GM15510 (cell line): Measurements from ENCODE around the gene TTLL5.

Experiments used
- POLR2A ChIP-seq: IDR thresholded peaks from 3 replicates; pipeline ENCODE4 v1.6.1; 2011; ENCODE audit warnings: borderline replicate concordance; ENCODE audit not compliant: insufficient read length; ENCODE audit errors: extremely low read depth

The TTLL5 gene

DNA sequence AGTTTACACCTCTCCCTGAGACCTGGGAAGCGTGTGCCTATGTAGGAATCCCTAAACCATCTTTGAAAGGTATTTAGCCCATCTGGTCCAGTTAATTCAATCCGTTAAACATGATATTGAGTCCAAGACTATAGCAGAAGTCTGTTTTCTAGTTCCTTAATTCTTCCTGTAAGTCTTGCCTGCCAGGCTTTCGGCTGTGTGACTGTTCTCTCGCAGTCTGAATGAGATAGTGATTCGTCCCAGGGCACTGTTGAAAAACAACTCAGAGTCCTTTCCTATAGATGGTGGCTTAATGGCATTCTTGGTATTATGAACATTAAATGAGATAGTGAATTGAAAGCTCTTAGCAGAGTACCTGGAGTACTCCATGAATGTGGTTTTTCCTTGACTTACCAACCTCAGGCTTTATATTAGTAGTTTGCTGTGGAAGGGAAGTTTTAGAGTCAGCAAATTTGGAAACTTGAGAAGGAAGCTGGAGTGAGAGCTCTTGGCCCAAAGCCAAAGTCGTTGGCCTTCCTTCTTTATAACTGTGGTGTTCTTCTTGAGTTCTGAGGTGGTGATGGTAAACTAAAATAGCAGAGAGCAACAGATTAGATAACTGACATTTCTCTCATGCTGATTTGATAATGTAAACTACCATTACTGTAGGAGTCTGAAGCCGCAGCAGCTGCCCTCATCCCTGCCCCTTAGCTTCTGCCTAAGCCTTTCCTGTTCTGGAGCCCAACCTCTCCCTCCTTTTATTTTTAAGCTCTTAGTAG, 244.3 kb downstream of the TTLL5 start:
- no peak for TF ChIP-seq POLR2A

DNA sequence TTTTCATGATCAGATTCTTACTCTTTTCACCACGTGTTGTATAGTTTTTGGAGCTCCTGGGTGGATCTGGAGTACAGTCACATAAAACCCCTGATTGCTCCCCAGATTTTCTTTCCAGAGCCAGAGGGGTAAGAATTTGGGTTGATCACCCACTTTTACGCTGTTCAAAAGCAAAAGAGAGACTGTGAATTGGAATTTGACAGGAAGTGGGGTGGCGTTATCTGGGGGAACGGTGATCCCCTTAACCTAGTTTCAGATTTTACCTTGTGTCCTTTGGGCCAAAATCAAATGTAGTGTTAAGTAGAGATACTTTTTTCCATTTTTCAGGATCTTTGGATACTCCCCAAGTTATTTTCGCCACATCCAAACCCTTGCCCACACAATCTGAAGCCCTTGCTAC, 245.2 kb downstream of the TTLL5 start:
- no peak for TF ChIP-seq POLR2A

DNA sequence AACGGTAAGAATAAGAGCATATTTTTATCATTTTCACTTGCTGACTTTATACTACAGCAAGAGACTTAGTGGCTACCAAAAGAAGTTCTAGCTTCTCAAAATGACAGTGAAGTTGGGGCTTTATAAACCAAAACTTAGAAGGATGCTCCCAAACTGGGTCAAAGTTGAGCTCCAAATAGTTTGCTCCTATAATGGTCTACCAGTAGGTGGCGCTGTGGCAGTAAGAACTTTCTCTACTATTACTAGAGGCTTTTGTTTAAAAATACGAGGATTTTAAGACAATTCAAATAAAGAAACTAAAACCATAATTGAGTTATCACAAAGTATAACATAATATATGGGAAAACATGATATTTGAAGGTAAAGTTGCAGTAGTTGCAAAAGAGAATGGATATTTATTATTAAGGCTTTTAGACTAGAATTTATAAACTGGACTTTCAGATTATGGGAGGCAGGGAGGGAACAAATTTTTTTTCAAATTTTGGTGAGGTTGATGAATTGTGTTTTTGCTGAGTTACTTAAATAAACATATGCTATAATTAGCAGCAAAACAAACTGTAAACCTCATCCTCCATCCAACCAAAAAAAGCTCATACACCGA, 245.7 kb downstream of the TTLL5 start:
- no peak for TF ChIP-seq POLR2A

DNA sequence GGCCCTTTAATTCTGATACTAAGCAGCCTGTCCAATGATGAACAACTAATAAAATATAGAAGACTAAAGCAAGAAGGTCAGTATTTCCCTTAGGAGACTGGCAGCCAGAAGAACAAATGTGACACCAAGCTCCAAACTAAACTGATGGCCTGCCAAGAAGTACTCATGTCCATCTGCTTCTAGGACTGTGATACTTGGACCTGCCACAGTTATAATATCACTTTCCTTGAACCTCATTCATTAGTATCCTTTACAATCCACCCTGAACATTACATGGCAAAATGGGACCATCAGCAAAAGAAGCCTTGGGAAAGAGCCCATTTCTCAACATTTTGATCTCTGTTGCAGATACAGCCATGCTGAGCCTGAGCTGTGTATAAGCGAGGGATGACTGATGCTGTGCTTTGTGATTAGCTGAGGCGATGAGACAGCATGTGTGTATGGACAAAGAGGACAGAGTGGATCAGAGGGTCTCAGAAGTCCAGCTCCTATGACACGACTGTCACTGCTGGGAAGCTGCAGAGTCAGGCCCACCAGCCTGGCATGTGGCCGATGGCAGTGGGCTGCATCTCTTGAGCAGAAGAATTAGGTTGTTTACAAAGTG, 246.8 kb downstream of the TTLL5 start:
- TF ChIP-seq POLR2A: no peak

DNA sequence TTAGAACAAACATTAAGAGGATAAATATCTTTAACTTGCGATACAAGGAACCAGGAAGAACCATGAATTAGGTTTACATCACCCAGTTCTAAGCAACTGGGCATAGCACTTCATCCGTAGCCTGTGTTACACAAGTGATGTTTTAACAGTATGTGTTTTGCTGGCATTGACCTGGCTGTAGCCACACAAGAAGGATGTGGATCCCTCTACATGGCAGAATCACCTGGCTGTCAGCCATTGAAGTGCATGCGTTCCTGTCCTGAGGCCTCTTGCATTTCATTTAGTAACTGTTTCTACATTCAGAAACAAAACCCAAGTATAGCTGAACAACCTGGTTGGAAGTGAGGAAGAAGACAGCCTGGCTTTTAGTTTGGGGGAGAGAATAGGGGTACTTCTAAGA, 248.6 kb downstream of the TTLL5 start:
- TF ChIP-seq POLR2A: no peak

DNA sequence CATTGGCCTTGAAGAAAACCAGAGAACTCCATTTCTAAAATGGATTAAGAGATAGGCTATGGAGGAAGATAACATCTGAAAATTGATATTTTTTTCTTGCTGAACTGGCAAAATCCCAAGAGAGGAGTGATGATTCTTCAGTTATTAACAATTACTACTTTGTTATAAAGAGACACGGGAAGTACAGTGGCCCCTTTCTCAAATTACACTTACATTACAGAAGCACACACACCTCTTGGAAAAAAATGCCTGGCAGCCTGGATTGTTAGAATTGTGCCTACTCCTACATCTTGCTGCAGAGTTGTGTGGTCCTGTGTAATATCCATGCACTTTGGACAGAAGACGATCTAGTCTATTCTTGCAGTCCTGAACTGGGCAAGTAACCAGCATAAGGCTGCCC, 249.0 kb downstream of the TTLL5 start:
- TF ChIP-seq POLR2A: no peak

DNA sequence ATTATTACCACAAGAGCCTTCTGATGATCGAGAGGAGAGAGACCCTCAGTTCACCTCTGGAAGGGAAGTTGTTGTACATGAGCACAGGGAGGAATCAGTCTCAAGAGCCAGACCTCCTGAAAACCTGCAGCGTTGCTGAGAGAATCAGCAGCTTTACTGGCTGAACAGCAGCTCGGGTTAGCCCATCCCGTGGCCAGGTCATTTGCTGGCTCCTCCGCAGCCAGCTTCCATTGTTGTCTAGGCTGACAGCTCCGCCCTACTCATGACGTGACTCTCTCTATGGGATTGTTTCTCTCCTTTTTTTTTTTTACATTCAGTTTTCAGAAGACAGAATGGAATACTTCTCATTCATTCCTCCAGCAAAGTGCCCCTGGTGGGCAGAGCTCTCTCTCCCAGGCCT, 250.8 kb downstream of the TTLL5 start:
- TF ChIP-seq POLR2A: no peak

DNA sequence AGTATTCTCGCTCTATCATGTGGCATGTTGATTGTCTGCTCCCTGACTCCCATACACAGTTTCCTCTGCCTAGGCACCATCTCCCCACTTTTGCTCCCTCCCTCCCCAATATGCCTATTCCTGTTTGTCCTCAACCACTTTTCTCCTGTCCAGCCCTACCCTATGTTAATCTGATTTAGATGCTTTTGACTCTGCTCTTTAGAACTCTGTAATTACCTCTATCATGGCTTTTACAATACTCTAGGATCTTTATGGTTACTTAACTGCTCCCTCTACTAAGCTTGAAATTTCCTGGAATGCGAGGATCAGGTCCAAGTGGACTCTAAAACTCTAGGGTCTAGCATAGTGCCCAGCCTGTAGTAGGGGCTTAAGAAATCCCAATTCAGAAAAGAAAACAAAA, 252.1 kb downstream of the TTLL5 start:
- TF ChIP-seq POLR2A: no peak

DNA sequence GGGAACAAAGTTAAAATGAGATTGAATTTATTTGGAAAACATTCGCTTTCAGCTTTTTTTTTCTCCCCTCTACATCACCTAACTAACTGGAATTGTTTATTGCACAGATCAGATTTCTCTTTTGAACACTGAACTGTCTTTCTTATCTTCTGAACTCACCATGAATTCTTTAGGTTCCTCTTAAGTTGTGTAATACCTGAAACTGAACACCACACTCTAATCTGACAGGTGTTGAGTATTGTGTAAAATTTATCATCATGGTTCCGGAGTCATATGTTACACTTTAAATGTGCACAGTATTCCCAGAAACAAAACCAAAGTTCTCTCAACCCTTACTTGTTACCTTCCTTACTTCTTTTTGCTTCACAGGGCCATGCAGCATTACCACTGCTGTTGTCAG, 254.0 kb downstream of the TTLL5 start:
- no peak for TF ChIP-seq POLR2A

DNA sequence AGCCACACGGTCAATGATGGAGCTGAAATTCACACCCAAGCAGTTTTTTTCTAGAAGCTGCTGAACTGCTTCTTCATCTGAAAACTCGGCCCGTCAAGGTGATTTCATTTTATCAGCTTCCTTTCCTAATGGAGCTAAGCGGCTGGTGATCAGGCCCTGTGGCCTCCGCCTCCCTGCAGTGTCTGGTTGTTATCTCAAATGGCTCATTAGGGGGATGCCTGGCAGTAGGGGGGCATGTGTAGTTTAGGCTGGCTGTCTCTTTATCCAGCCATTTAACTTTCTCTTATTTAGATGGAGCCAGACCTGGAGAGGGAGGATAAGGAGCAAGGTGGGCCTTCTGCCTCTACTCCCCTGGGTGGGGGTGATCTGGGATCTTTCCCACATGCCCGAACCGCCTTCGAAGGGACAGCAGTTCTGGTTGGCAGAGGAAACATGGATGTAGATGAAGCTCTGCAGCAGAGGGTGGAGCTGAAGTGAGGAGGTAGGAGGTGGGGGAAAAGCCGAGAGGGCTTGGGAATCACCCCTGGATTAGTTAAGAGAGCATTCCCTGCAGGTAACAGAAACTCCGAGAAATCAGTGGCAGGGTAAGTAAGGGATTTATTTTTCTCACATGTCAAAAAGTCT, 256.4 kb downstream of the TTLL5 start:
- no peak for TF ChIP-seq POLR2A

DNA sequence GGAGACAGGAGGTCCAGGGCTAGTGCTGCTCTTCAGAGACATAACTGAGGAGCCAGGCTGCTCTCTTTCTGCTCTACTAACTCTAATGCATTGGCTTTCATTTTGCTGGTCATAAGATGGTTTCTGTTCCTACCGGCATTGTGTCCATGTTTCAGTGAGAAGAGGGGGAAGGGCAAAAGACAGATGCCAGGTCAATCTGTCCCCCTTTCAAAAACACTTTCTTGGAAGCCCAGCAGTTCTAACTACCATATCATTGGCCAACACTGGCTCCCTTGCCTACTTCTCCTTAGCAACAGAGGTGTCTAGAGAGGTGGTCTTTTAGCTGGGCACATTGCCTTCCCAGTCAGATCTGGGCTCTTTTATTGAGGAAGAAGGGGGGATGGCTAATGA, 256.9 kb downstream of the TTLL5 start:
- no peak for TF ChIP-seq POLR2A

DNA sequence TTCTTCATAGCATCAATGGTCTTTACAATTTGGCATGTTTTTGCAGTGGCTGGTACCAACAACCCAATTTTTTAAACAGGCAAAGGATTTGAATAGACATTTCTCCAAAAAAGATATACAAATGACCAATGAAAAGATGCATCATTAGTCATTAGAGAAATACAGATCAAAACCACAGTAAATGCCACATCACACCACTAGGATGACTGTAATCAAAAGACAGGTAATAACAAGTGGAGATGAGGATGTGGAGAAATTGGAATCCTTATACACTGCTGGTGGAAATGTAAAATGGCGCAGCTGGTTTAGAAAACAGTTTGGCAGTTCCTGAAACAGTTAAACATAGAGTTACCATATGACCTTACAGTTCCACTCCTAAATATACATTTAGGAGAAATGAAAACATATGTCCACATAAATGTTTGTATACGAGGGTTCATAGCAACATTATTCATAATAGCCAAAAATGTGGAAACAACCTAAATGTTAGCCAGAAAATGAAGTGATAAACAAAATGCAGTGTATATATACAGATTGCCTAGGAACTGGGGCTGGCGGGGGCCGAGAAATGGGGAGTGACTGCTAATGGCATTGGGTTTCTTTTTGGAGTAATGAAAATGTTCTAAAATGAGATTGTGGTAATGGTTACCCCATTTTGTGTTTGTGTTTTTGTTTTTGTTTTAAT, 265.5 kb downstream of the TTLL5 start:
- TF ChIP-seq POLR2A: no peak

DNA sequence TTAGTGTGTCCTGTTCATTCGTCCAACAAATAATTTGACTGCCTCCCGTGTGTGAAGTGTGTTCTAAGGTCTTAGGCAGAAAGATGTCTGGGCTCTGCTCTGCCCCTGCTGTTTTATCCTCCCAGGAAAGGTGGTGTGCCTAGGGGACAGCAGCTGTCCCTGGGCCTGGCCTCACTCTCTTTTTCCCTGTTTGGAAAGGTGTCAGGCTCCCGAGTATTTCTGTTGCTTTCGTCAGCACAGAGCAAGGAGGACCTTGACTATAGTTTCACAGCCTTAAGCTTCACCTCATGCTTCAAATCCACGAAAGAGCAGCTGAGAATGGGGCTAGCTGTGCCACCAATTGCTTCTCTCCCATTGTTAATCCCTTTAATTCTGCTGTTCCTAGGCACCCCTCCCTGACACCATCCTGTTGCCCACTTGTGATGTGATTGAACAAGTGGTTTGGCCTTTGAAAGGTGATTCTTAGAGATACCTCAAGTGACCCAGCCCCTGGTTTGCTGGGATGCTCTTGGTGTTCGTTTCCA, 266.6 kb downstream of the TTLL5 start:
- no peak for TF ChIP-seq POLR2A

DNA sequence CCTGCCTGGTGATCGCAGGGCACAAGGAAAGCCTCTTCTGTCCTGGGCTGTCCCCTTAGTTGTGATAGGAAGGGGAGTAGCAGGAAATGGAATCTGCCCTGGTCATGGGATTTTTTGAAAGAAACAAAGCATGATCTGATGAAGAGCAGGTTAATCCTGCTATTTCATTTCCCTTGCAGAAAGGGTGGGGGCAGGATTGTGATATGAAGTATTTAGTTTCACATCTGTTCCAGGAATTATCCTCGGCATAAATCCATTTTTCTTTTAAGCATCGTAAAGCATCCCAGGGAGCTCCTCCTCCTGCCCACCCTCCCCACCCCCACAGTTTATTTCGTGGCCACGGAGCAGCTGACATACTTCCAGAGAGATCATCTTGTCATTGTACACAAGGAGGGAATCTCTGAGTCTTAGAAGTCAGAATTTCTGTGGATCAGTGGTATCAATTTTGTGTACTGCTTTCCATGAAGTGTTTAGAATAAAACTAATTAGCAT, 267.7 kb downstream of the TTLL5 start:
- no peak for TF ChIP-seq POLR2A
